HepG2 (cell line): Measurements from ENCODE around the gene TTC1. TPM values are rescaled to one million over a fixed set of nuclear protein-coding genes. Genes with fewer than 3 reads are reported as not detected.

ENCODE experiments used
- EEA1 ChIP-seq: sonication (generic); formaldehyde crosslinking; IDR thresholded peaks from 2 replicates; pipeline ENCODE4 v1.5.1; 2020; ENCODE audit warnings: mild to moderate bottlenecking, missing genetic modification reagents, borderline replicate concordance
- FIP1L1 ChIP-seq: fragments of 200-400 bp; formaldehyde crosslinking; IDR thresholded peaks from 2 replicates; pipeline ENCODE4 v1.6.1; 2018; ENCODE audit warnings: low read depth, mild to moderate bottlenecking, low read length, moderate library complexity, borderline replicate concordance; ENCODE audit not compliant: insufficient read depth
- HOMEZ ChIP-seq: IDR thresholded peaks from 2 replicates; pipeline ENCODE4 v1.6.1; 2016; ENCODE audit warnings: low read depth
- MIXL1 ChIP-seq: IDR thresholded peaks from 2 replicates; pipeline ENCODE4 v1.6.1; 2016
- RAD21 ChIP-seq: fragments of 450-650 bp; formaldehyde crosslinking; IDR thresholded peaks from 2 replicates; pipeline ENCODE4 v1.5.0; 2020; ENCODE audit warnings: mild to moderate bottlenecking
- SNAI1 ChIP-seq: sonication (generic); formaldehyde crosslinking; IDR thresholded peaks from 2 replicates; pipeline ENCODE4 v1.5.0; 2020; ENCODE audit warnings: mild to moderate bottlenecking, missing genetic modification reagents, borderline replicate concordance
- ZBTB20 ChIP-seq: sonication (generic); formaldehyde crosslinking; IDR thresholded peaks from 2 replicates; pipeline ENCODE4 v1.8.1; 2023; ENCODE audit warnings: missing genetic modification reagents, low read depth, mild to moderate bottlenecking, borderline replicate concordance
- ZNF274 ChIP-seq: sonication (generic); formaldehyde crosslinking; IDR thresholded peaks from 2 replicates; pipeline ENCODE4 v1.5.1; 2020; ENCODE audit warnings: mild to moderate bottlenecking, missing genetic modification reagents
- ZNF296 ChIP-seq: sonication (generic); formaldehyde crosslinking; conservative IDR thresholded peaks from 2 replicates; pipeline ENCODE4 v1.5.0; 2020; ENCODE audit warnings: mild to moderate bottlenecking, missing genetic modification reagents
- ZNF576 ChIP-seq: sonication (generic); formaldehyde crosslinking; IDR thresholded peaks from 2 replicates; pipeline ENCODE4 v1.4.0; 2020; ENCODE audit warnings: mild to moderate bottlenecking, missing genetic modification reagents
- ZNF687 ChIP-seq: sonication (generic); formaldehyde crosslinking; IDR thresholded peaks from 2 replicates; pipeline ENCODE4 v1.5.1; 2020; ENCODE audit warnings: mild to moderate bottlenecking, missing genetic modification reagents, moderate library complexity
- ZNF777 ChIP-seq: sonication (generic); formaldehyde crosslinking; IDR thresholded peaks from 2 replicates; pipeline ENCODE4 v1.4.0; 2020; ENCODE audit warnings: missing genetic modification reagents
- polyA plus RNA-seq, 8 experiments: library from polyadenylated mRNA; depleted of rRNA in 3 of 8; stranded (reverse) in 7 of 8; unstranded in 1 of 8; fragments of >200 nt; fragmentation: Illumina TruSeq in 4 of 8; extraction: Trizol in 4 of 8; gene quantifications; 2 replicates each; pipeline versions ENCODE4 v1.2.1 to v1.2.3, GENCODE V29; 2011 to 2016; ENCODE audit warnings: low read depth in 4 of 8, missing spikeins in 1 of 8, mixed read lengths in 1 of 8; ENCODE audit not compliant: insufficient read depth in 1 of 8
- total RNA-seq, 5 experiments: library from RNA; depleted of rRNA; stranded (reverse); fragments of >200 nt; fragmentation: Illumina TruSeq; extraction: Trizol; gene quantifications; 2 replicates each; pipeline ENCODE4 v1.2.3, GENCODE V29; 2016; ENCODE audit warnings: low read depth in 1 of 5
- TF ChIP-seq, protein P1 (sequence below): sonication (generic); formaldehyde crosslinking; IDR thresholded peaks from 2 replicates; pipeline ENCODE4 v1.4.0; 2020; ENCODE audit warnings: missing genetic modification reagents

TTC1 gene
- total and polyA plus RNA-seq, 2 of the 13 experiments (the other 11 are each of a cell fraction or from before 2014, with no cell fraction given): 16.1 to 72.1 TPM

DNA sequence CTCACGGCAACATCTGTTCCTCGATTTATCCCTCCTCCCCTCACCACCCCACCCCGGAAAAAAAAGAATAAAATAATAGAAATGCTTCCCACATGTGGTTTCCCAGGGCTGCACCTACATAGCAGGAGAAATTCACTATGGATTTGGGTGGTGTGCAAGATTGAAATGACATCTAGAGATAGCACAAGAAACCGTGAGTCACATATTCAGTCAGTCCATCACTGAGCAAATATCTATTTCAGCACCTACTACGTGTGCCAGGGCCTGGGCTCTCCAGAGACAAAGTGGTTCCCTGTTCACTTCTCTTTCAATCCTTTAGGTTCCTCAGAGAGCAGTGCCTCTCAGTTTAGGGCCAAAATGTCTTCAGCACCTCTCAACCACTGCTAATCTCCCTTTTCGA is 45.0 kb upstream of the TTC1 start (continued):
- TF ChIP-seq ZNF687 (CRISPR knock-in tag) (no peak), SNAI1 (CRISPR knock-in tag) (no peak), HOMEZ (no peak), ZNF576 (CRISPR knock-in tag) (no peak), ZNF777 (CRISPR knock-in tag) (no peak), ZBTB20 (CRISPR knock-in tag) (no peak), FIP1L1 (no peak), ZNF274 (CRISPR knock-in tag) (no peak), ZNF296 (CRISPR knock-in tag) (no peak), EEA1 (CRISPR knock-in tag) (no peak), MIXL1 (CRISPR knock-in tag) (no peak), RAD21 (CRISPR knock-in tag) (no peak)
- TF ChIP-seq, protein P1, sequence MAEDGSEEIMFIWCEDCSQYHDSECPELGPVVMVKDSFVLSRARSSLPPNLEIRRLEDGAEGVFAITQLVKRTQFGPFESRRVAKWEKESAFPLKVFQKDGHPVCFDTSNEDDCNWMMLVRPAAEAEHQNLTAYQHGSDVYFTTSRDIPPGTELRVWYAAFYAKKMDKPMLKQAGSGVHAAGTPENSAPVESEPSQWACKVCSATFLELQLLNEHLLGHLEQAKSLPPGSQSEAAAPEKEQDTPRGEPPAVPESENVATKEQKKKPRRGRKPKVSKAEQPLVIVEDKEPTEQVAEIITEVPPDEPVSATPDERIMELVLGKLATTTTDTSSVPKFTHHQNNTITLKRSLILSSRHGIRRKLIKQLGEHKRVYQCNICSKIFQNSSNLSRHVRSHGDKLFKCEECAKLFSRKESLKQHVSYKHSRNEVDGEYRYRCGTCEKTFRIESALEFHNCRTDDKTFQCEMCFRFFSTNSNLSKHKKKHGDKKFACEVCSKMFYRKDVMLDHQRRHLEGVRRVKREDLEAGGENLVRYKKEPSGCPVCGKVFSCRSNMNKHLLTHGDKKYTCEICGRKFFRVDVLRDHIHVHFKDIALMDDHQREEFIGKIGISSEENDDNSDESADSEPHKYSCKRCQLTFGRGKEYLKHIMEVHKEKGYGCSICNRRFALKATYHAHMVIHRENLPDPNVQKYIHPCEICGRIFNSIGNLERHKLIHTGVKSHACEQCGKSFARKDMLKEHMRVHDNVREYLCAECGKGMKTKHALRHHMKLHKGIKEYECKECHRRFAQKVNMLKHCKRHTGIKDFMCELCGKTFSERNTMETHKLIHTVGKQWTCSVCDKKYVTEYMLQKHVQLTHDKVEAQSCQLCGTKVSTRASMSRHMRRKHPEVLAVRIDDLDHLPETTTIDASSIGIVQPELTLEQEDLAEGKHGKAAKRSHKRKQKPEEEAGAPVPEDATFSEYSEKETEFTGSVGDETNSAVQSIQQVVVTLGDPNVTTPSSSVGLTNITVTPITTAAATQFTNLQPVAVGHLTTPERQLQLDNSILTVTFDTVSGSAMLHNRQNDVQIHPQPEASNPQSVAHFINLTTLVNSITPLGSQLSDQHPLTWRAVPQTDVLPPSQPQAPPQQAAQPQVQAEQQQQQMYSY (CRISPR knock-in tag): no peak
- TF ChIP-seq, all 625 proteins: peak for 0
